HFFc6 (cell line): Measurements from ENCODE around the gene MTHFS. TPM values are rescaled to one million over a fixed set of nuclear protein-coding genes. Genes with fewer than 3 reads are reported as not detected.

Source experiments
- DNase-seq: peaks from one replicate; pipeline ENCODE4 v3.0.0-alpha.2; 2018
- H3K27ac Mint-ChIP-seq: 2 replicates; pipeline ENCODE4 v1.8.0; 2020; ENCODE audit warnings: mild to moderate bottlenecking, mixed read lengths
- H3K27me3 Mint-ChIP-seq: 2 replicates; pipeline ENCODE4 v1.8.0; 2021; ENCODE audit warnings: mild to moderate bottlenecking, moderate library complexity, mixed read lengths; ENCODE audit not compliant: insufficient read depth
- H3K36me3 Mint-ChIP-seq: 2 replicates; pipeline ENCODE4 v1.8.0; 2021; ENCODE audit warnings: low read depth, mixed read lengths
- H3K4me1 Mint-ChIP-seq: 2 replicates; pipeline ENCODE4 v1.8.0; 2020; ENCODE audit warnings: low read depth, mixed read lengths
- H3K4me3 Mint-ChIP-seq: 2 replicates; pipeline ENCODE4 v1.8.0; 2020; ENCODE audit warnings: mild to moderate bottlenecking, moderate library complexity, mixed read lengths
- H3K9me3 Mint-ChIP-seq: 2 replicates; pipeline ENCODE4 v1.8.0; 2020; ENCODE audit warnings: mild to moderate bottlenecking, mixed read lengths
- CTCF ChIP-seq: fragments of 200-600 bp; sonication (generic); IDR thresholded peaks from 2 replicates; pipeline ENCODE4 v1.5.0; 2021; ENCODE audit warnings: antibody characterized with exemption, mild to moderate bottlenecking
- total RNA-seq, 6 experiments: library from RNA; stranded (reverse); fragmentation: NEBNext Ultra II Directional; extraction: Animal tissue kit (Norgen Biotek cat#: 25700); gene quantifications; 2 replicates in 1 of 6; 3 replicates in 5 of 6; pipeline ENCODE4 v1.2.3, GENCODE V29; 2021

MTHFS gene
- total RNA-seq, 6 experiments from 2014 or later: 18.5 to 23.0 (median 21.1) TPM

GRCh38 chr15:79898369-79898768 lies 1.6 kb upstream of the MTHFS start:
- DNase-seq: no peak
- TF ChIP-seq CTCF: no peak
- Mint-ChIP-seq H3K36me3 (no peaks in the 10 kb centered on the region; the same call in 1 of the 2 replicates), H3K9me3 (no peaks in the 10 kb centered on the region), H3K27me3 (no peaks in the 10 kb centered on the region; the same call in 1 of the 2 replicates), H3K4me1 (peaks cover 38% of the 10 kb centered on the region), H3K27ac (peak overlapping the region; percentile 51), H3K4me3 (no peak overlapping the region)

GRCh38 chr15:79897701-79898113 lies 893 bp upstream of the MTHFS start:
- Mint-ChIP-seq H3K27ac (peak overlapping the region; percentile 85; the same call in 1 of the 2 replicates), H3K9me3 (no peaks in the 10 kb centered on the region), H3K27me3 (no peaks in the 10 kb centered on the region; the same call in 1 of the 2 replicates), H3K36me3 (no peaks in the 10 kb centered on the region; the same call in 1 of the 2 replicates), H3K4me3 (peak overlapping the region; percentile 95), H3K4me1 (peaks cover 38% of the 10 kb centered on the region)
- TF ChIP-seq CTCF: no peak
- DNase-seq: no peak

GRCh38 chr15:79897380-79897678 lies 515 bp upstream of the MTHFS start:
- Mint-ChIP-seq H3K36me3 (no peaks in the 10 kb centered on the region; the same call in 1 of the 2 replicates), H3K4me1 (peaks cover 38% of the 10 kb centered on the region), H3K27me3 (no peaks in the 10 kb centered on the region; the same call in 1 of the 2 replicates), H3K9me3 (no peaks in the 10 kb centered on the region), H3K27ac (peak overlapping the region; percentile 85), H3K4me3 (peak overlapping the region; percentile 95)
- DNase-seq: no peak
- TF ChIP-seq CTCF: no peak

- Mint-ChIP-seq H3K9me3 (no peaks in the 10 kb centered on the region), H3K4me1 (peaks cover 38% of the 10 kb centered on the region), H3K27me3 (no peaks in the 10 kb centered on the region; the same call in 1 of the 2 replicates), H3K27ac (peak overlapping the region; percentile 92), H3K36me3 (no peaks in the 10 kb centered on the region; the same call in 1 of the 2 replicates), H3K4me3 (peak overlapping the region; percentile 95)
- no peak for TF ChIP-seq CTCF
- no peak for DNase-seq
Measured at GRCh38 chr15:79896131-79896633, 632 bp downstream of the MTHFS start.

GRCh38 chr15:79887054-79887930 lies 9.5 kb downstream of the MTHFS start:
- Mint-ChIP-seq H3K4me1 (no peaks in the 10 kb centered on the region), H3K27ac (no peak overlapping the region), H3K27me3 (no peaks in the 10 kb centered on the region), H3K4me3 (no peak overlapping the region), H3K36me3 (peaks cover 17% of the 10 kb centered on the region; the same call in 1 of the 2 replicates), H3K9me3 (no peaks in the 10 kb centered on the region)
- TF ChIP-seq CTCF: no peak
- no peak for DNase-seq
